Retinal pigment epithelial cell (primary cell): Measurements from ENCODE around the gene TDO2.
A peak's percentile ranks its signal among the peaks of the same experiment; 100 is the strongest.

Experiments
- DNase-seq: peaks from one replicate; pipeline ENCODE4 v3.0.0-alpha.2; 2010; ENCODE audit warnings: low read depth
- H3K4me3 ChIP-seq: 2 replicates; pipeline ENCODE4 v1.5.1; 2011; ENCODE audit warnings: mild to moderate bottlenecking, low read length, control low read depth, moderate library complexity
- CTCF ChIP-seq: conservative IDR thresholded peaks from 2 replicates; pipeline ENCODE4 v1.5.1; 2011; ENCODE audit warnings: low read depth, low read length, control low read depth, inconsistent platforms

Gene TDO2

GRCh38 chr4:155941820-155942219 is 38.3 kb downstream of the TDO2 start:
- TF ChIP-seq CTCF: no peak
- no peak overlapping the region for H3K4me3 ChIP-seq
- no peak for DNase-seq

- no peak for TF ChIP-seq CTCF
- H3K4me3 ChIP-seq: no peak overlapping the region
- DNase-seq: no peak
Measured at GRCh38 chr4:155943605-155944291, 40.3 kb downstream of the TDO2 start.

- no peak overlapping the region for H3K4me3 ChIP-seq
- no peak for DNase-seq
- no peak for TF ChIP-seq CTCF
Measured at GRCh38 chr4:155944516-155944915, 41.0 kb downstream of the TDO2 start.

- no peak overlapping the region for H3K4me3 ChIP-seq
- DNase-seq: peak; percentile 91
- TF ChIP-seq CTCF: no peak
Measured at GRCh38 chr4:155946486-155946885, 43.0 kb downstream of the TDO2 start.

- DNase-seq: no peak
- no peak for TF ChIP-seq CTCF
- no peak overlapping the region for H3K4me3 ChIP-seq
Measured at GRCh38 chr4:155948541-155948940, 45.0 kb downstream of the TDO2 start.

GRCh38 chr4:155950461-155950860 is 47.0 kb downstream of the TDO2 start:
- no peak for TF ChIP-seq CTCF
- no peak overlapping the region for H3K4me3 ChIP-seq
- no peak for DNase-seq

GRCh38 chr4:155952501-155952901 is 49.0 kb downstream of the TDO2 start:
- no peak for DNase-seq
- no peak for TF ChIP-seq CTCF
- peak overlapping the region; percentile 64 for H3K4me3 ChIP-seq
